NCI-H2196 (cell line): ENCODE measurements around the gene PPIL1.

ENCODE experiments used
- DNase-seq: peaks from one replicate; lab custom pipeline; 2025; ENCODE audit not compliant: unreplicated experiment; lab: John Stamatoyannopoulos, UW

The PPIL1 gene

GRCh38 chr6:36856277-36856676 lies 18.3 kb downstream of the PPIL1 start:
- DNase-seq, result peak; percentile 21

GRCh38 chr6:36855750-36856149 lies 18.9 kb downstream of the PPIL1 start:
- DNase-seq, result no peak

GRCh38 chr6:36853325-36853724 lies 21.3 kb downstream of the PPIL1 start:
- no peak for DNase-seq

- no peak for DNase-seq
Observed at GRCh38 chr6:36852481-36853147, 22.0 kb downstream of the PPIL1 start.

- DNase-seq, result no peak
Observed at GRCh38 chr6:36851626-36852025, 23.0 kb downstream of the PPIL1 start.

GRCh38 chr6:36851149-36851614 lies 23.4 kb downstream of the PPIL1 start:
- DNase-seq, result peak; percentile 83

- no peak for DNase-seq
Observed at GRCh38 chr6:36850021-36850420, 24.6 kb downstream of the PPIL1 start.

GRCh38 chr6:36848658-36849441 lies 25.8 kb downstream of the PPIL1 start:
- DNase-seq, result no peak

GRCh38 chr6:36847991-36848390 lies 26.6 kb downstream of the PPIL1 start:
- DNase-seq, result no peak

- DNase-seq, result no peak
Observed at GRCh38 chr6:36847152-36847551, 27.5 kb downstream of the PPIL1 start.

- no peak for DNase-seq
Observed at GRCh38 chr6:36845233-36845632, 29.4 kb downstream of the PPIL1 start.

- DNase-seq, result no peak
Observed at GRCh38 chr6:36844232-36845170, 30.1 kb downstream of the PPIL1 start.

- no peak for DNase-seq
Observed at GRCh38 chr6:36843170-36843569, 31.4 kb downstream of the PPIL1 start.

- DNase-seq, result no peak
Observed at GRCh38 chr6:36841756-36842155, 32.8 kb downstream of the PPIL1 start.

- no peak for DNase-seq
Observed at GRCh38 chr6:36840432-36841403, 33.9 kb downstream of the PPIL1 start.

- no peak for DNase-seq
Observed at GRCh38 chr6:36839749-36840431, 34.7 kb downstream of the PPIL1 start.

GRCh38 chr6:36838896-36839748 lies 35.5 kb downstream of the PPIL1 start, which contains the start of gene CPNE5:
TSS of gene CPNE5 (minus strand) at chr6:36839444. CDS start at chr6:36839377, 67 bp downstream.
- no peak for DNase-seq

- no peak for DNase-seq
Observed at GRCh38 chr6:36837686-36838085, 36.9 kb downstream of the PPIL1 start.

GRCh38 chr6:36837022-36837339 lies 37.6 kb downstream of the PPIL1 start:
- no peak for DNase-seq
